Measurements from ENCODE around the gene CACNG4.

Gene CACNG4

GRCh38 chr17:67047382-67047781 is 82.9 kb downstream of the CACNG4 start:
- POLR2A ChIA-PET = no interaction called here
- TF ChIP-seq CTCF (IDR thresholded peaks at IDR 0.05; ENCODE audit: insufficient read depth, low read length, missing control alignments) = no peak
- CTCF ChIA-PET = no interaction called here
- no peak overlapping the region for H3K4me3 ChIP-seq (ENCODE audit: low read depth, low read length)
- no peak for DNase-seq (ENCODE audit: low read depth, low spot score)

- TF ChIP-seq CTCF (IDR thresholded peaks at IDR 0.05; ENCODE audit: insufficient read depth, low read length, missing control alignments) = no peak
- no peak overlapping the region for H3K4me3 ChIP-seq (ENCODE audit: low read depth, low read length)
- DNase-seq (ENCODE audit: low read depth, low spot score) = no peak
- ChIA-PET POLR2A (no interaction called here), CTCF (no interaction called here)
Measured at GRCh38 chr17:67049025-67049739, 84.7 kb downstream of the CACNG4 start.

GRCh38 chr17:67050066-67050465 is 85.6 kb downstream of the CACNG4 start:
- POLR2A ChIA-PET = no interaction called here
- DNase-seq (ENCODE audit: low read depth, low spot score) = no peak
- CTCF ChIA-PET = no interaction called here
- no peak for TF ChIP-seq CTCF (IDR thresholded peaks at IDR 0.05; ENCODE audit: insufficient read depth, low read length, missing control alignments)
- no peak overlapping the region for H3K4me3 ChIP-seq (ENCODE audit: low read depth, low read length)

- CTCF ChIA-PET = no interaction called here
- no peak for TF ChIP-seq CTCF (IDR thresholded peaks at IDR 0.05; ENCODE audit: insufficient read depth, low read length, missing control alignments)
- no peak overlapping the region for H3K4me3 ChIP-seq (ENCODE audit: low read depth, low read length)
- POLR2A ChIA-PET = no interaction called here
- no peak for DNase-seq (ENCODE audit: low read depth, low spot score)
Measured at GRCh38 chr17:67050471-67051154, 86.1 kb downstream of the CACNG4 start.

GRCh38 chr17:67051155-67051538 is 86.6 kb downstream of the CACNG4 start:
- H3K4me3 ChIP-seq (ENCODE audit: low read depth, low read length) = no peak overlapping the region
- DNase-seq (ENCODE audit: low read depth, low spot score) = no peak
- CTCF ChIA-PET = no interaction called here
- TF ChIP-seq CTCF (IDR thresholded peaks at IDR 0.05; ENCODE audit: insufficient read depth, low read length, missing control alignments) = no peak
- POLR2A ChIA-PET = no interaction called here

- TF ChIP-seq CTCF (IDR thresholded peaks at IDR 0.05; ENCODE audit: insufficient read depth, low read length, missing control alignments) = no peak
- CTCF ChIA-PET = no interaction called here
- POLR2A ChIA-PET = no interaction called here
- no peak overlapping the region for H3K4me3 ChIP-seq (ENCODE audit: low read depth, low read length)
- no peak for DNase-seq (ENCODE audit: low read depth, low spot score)
Measured at GRCh38 chr17:67051837-67052236, 87.3 kb downstream of the CACNG4 start.
